Subcutaneous abdominal adipose tissue (tissue), 5 donors: ENCODE results near the gene LAMC3.

Experiments
- H3K27ac ChIP-seq: one replicate; pipeline ENCODE4 v1.7.0; 2013; ENCODE audit warnings: low read depth, mild to moderate bottlenecking, inconsistent platforms, low read length, moderate library complexity
- H3K27me3 ChIP-seq, 5 donors: one replicate each; pipeline ENCODE4 v1.7.0; 2013; ENCODE audit warnings: low read length in 5 of 5, inconsistent platforms in 1 of 5; ENCODE audit not compliant: control insufficient read depth in 5 of 5, insufficient read depth in 4 of 5
- H3K36me3 ChIP-seq, 5 donors: one replicate each; pipeline ENCODE4 v1.7.0; 2013; ENCODE audit warnings: low read length in 5 of 5; ENCODE audit not compliant: control insufficient read depth in 5 of 5, insufficient read depth in 5 of 5
- H3K4me1 ChIP-seq, 5 donors: one replicate each; pipeline ENCODE4 v1.7.0; 2013; ENCODE audit warnings: low read length in 5 of 5, mild to moderate bottlenecking in 3 of 5, moderate library complexity in 1 of 5; ENCODE audit not compliant: control insufficient read depth in 5 of 5, insufficient read depth in 5 of 5
- H3K4me3 ChIP-seq, 5 donors: one replicate each; pipeline ENCODE4 v1.7.0; 2013; ENCODE audit warnings: low read length in 5 of 5, low read depth in 1 of 5
- H3K9ac ChIP-seq, 5 donors: one replicate each; pipeline ENCODE4 v1.7.0; 2013; ENCODE audit warnings: low read length in 5 of 5, mild to moderate bottlenecking in 4 of 5, moderate library complexity in 3 of 5
- H3K9me3 ChIP-seq, 5 donors: one replicate each; pipeline ENCODE4 v1.7.0; 2013; ENCODE audit warnings: low read length in 5 of 5; ENCODE audit not compliant: control insufficient read depth in 5 of 5
- donor health status: healthy.
- donor health status: healthy.
- donor health status: healthy.
- donor health status: healthy.
- donor health status: healthy.

LAMC3 gene

GRCh38 chr9:131087354-131087893 lies 78.5 kb downstream of the LAMC3 start:
- H3K27me3 ChIP-seq = peaks cover 0 to 5% (median under 1%) of the 10 kb centered on the region in 5 donors
- no peaks in the 10 kb centered on the region for H3K9me3 ChIP-seq
- no peak overlapping the region for H3K27ac ChIP-seq
- no peaks in the 10 kb centered on the region for H3K36me3 ChIP-seq
- no peak overlapping the region for H3K9ac ChIP-seq
- H3K4me3 ChIP-seq = no peak overlapping the region
- peaks cover 0 to 10% (median 0%) of the 10 kb centered on the region in 5 donors for H3K4me1 ChIP-seq

- H3K27me3 ChIP-seq = peaks cover 12 to 22% (median 20%) of the 10 kb centered on the region in 5 donors
- H3K36me3 ChIP-seq = no peaks in the 10 kb centered on the region
- no peak overlapping the region for H3K27ac ChIP-seq
- no peak overlapping the region for H3K4me3 ChIP-seq
- no peaks in the 10 kb centered on the region for H3K9me3 ChIP-seq
- no peak overlapping the region for H3K9ac ChIP-seq
- no peaks in the 10 kb centered on the region for H3K4me1 ChIP-seq
Measured at GRCh38 chr9:131090025-131090787, 81.2 kb downstream of the LAMC3 start.

- Histone ChIP-seq H3K9me3 (no peaks in the 10 kb centered on the region), H3K9ac (no peak overlapping the region), H3K4me1 (peaks cover 1 to 8% (median 6%) of the 10 kb centered on the region in 5 donors), H3K27me3 (peaks cover 19 to 27% (median 23%) of the 10 kb centered on the region in 5 donors), H3K36me3 (no peaks in the 10 kb centered on the region), H3K27ac (no peak overlapping the region), H3K4me3 (no peak overlapping the region)
Measured at GRCh38 chr9:131091352-131091992, 82.5 kb downstream of the LAMC3 start.

- Histone ChIP-seq H3K4me3 (no peak overlapping the region), H3K36me3 (no peaks in the 10 kb centered on the region), H3K27ac (no peak overlapping the region), H3K27me3 (peaks cover 22 to 33% (median 28%) of the 10 kb centered on the region in 5 donors), H3K9me3 (no peaks in the 10 kb centered on the region), H3K4me1 (peaks cover 2 to 14% (median 10%) of the 10 kb centered on the region in 5 donors), H3K9ac (no peak overlapping the region)
Measured at GRCh38 chr9:131092030-131092429, 83.1 kb downstream of the LAMC3 start.

GRCh38 chr9:131092548-131093440 lies 83.8 kb downstream of the LAMC3 start:
- Histone ChIP-seq H3K27me3 (peaks cover 25 to 39% (median 34%) of the 10 kb centered on the region in 5 donors), H3K27ac (no peak overlapping the region), H3K9me3 (no peaks in the 10 kb centered on the region), H3K9ac (no peak overlapping the region), H3K36me3 (no peaks in the 10 kb centered on the region), H3K4me1 (peaks cover 2 to 21% (median 16%) of the 10 kb centered on the region in 5 donors), H3K4me3 (no peak overlapping the region)

- no peaks in the 10 kb centered on the region for H3K9me3 ChIP-seq
- no peak overlapping the region for H3K9ac ChIP-seq
- no peaks in the 10 kb centered on the region for H3K36me3 ChIP-seq
- peaks cover 2 to 33% (median 26%) of the 10 kb centered on the region in 5 donors for H3K4me1 ChIP-seq
- peaks cover 25 to 48% (median 42%) of the 10 kb centered on the region in 5 donors for H3K27me3 ChIP-seq
- H3K27ac ChIP-seq = no peak overlapping the region
- no peak overlapping the region for H3K4me3 ChIP-seq
Measured at GRCh38 chr9:131094015-131094414, 85.0 kb downstream of the LAMC3 start.

- Histone ChIP-seq H3K9me3 (no peaks in the 10 kb centered on the region), H3K4me3 (no peak overlapping the region), H3K9ac (no peak overlapping the region), H3K36me3 (no peaks in the 10 kb centered on the region), H3K27me3 (peaks cover 25 to 51% (median 42%) of the 10 kb centered on the region in 5 donors), H3K27ac (no peak overlapping the region), H3K4me1 (peaks cover 2 to 38% (median 27%) of the 10 kb centered on the region in 5 donors)
Measured at GRCh38 chr9:131094622-131095021, 85.6 kb downstream of the LAMC3 start.

- peaks cover 25 to 51% (median 42%) of the 10 kb centered on the region in 5 donors for H3K27me3 ChIP-seq
- no peak overlapping the region for H3K9ac ChIP-seq
- H3K9me3 ChIP-seq = no peaks in the 10 kb centered on the region
- H3K4me1 ChIP-seq = peaks cover 2 to 46% (median 31%) of the 10 kb centered on the region in 5 donors
- no peak overlapping the region for H3K27ac ChIP-seq
- peak overlapping the region in 4 of 5 donors; percentile 32 to 81 (median 46) for H3K4me3 ChIP-seq
- H3K36me3 ChIP-seq = no peaks in the 10 kb centered on the region
Measured at GRCh38 chr9:131095666-131096268, 86.8 kb downstream of the LAMC3 start.
